Fibroblast of lung (primary cell): ENCODE results near the gene PRKCQ. TPM values are rescaled to one million over a fixed set of nuclear protein-coding genes. Genes with fewer than 3 reads are reported as not detected.
"Not testable (repeated sequence)": the region's sequence is repeated elsewhere in the genome, so short reads cannot be mapped to it uniquely, and the experiment has no call there.

Experiments
- DNase-seq, 2 donors: peaks; one replicate each; pipeline versions ENCODE4 v3.0.0 to v3.0.0-alpha.2; 2010; ENCODE audit warnings: low read depth in 2 of 2
- H2AFZ ChIP-seq: 2 replicates; pipeline ENCODE4 v1.5.1; 2012; ENCODE audit warnings: low read length, control low read depth, inconsistent platforms
- H3K27ac ChIP-seq: 2 replicates; pipeline ENCODE4 v1.5.1; 2011; ENCODE audit warnings: low read length, control low read depth; ENCODE audit not compliant: insufficient read depth
- H3K27me3 ChIP-seq: 2 replicates; pipeline ENCODE4 v1.5.1; 2011; ENCODE audit warnings: mild to moderate bottlenecking, low read length; ENCODE audit not compliant: control insufficient read depth, insufficient read depth
- H3K36me3 ChIP-seq: 2 replicates; pipeline ENCODE4 v1.5.1; 2011; ENCODE audit warnings: low read length; ENCODE audit not compliant: control insufficient read depth, insufficient read depth
- H3K4me1 ChIP-seq: 2 replicates; pipeline ENCODE4 v1.5.1; 2011; ENCODE audit warnings: low read length; ENCODE audit not compliant: control insufficient read depth, insufficient read depth; ENCODE audit errors: extremely low read depth
- H3K4me2 ChIP-seq: 2 replicates; pipeline ENCODE4 v1.5.1; 2011; ENCODE audit warnings: low read length, control low read depth; ENCODE audit not compliant: insufficient read depth; ENCODE audit errors: extremely low read depth
- H3K4me3 ChIP-seq, 4 experiments: fragments of 200-600 bp in 1 of 4; sonication (generic) in 1 of 4; replicated peaks in 1 of 4; 2 replicates each; pipeline ENCODE4 v1.5.1; 2011 to 2016; ENCODE audit warnings: low read length in 4 of 4, low read depth in 3 of 4, mild to moderate bottlenecking in 3 of 4, control low read depth in 2 of 4, inconsistent platforms in 1 of 4, mixed read lengths in 1 of 4; ENCODE audit not compliant: insufficient read depth in 1 of 4; ENCODE audit errors: control extremely low read depth in 1 of 4
- H3K79me2 ChIP-seq: 2 replicates; pipeline ENCODE4 v1.5.1; 2012; ENCODE audit warnings: mild to moderate bottlenecking, low read length, inconsistent platforms; ENCODE audit not compliant: control insufficient read depth, insufficient read depth
- H3K9ac ChIP-seq: 2 replicates; pipeline ENCODE4 v1.5.1; 2011; ENCODE audit warnings: mild to moderate bottlenecking, low read length, control low read depth; ENCODE audit not compliant: insufficient read depth
- H3K9me3 ChIP-seq: 2 replicates; pipeline ENCODE4 v1.5.1; 2012; ENCODE audit warnings: low read depth, low read length; ENCODE audit not compliant: control insufficient read depth, insufficient read depth
- H4K20me1 ChIP-seq: 2 replicates; pipeline ENCODE4 v1.5.1; 2011; ENCODE audit warnings: low read length; ENCODE audit not compliant: control insufficient read depth, insufficient read depth; ENCODE audit errors: extremely low read depth
- CTCF ChIP-seq, 2 donors: IDR thresholded peaks in 1 of 2; conservative IDR thresholded peaks in 1 of 2; 1 replicate in 1 of 2; 2 replicates in 1 of 2; pipeline ENCODE4 v1.5.1; 2011 to 2012; ENCODE audit warnings: low read length in 2 of 2, control low read depth in 1 of 2, inconsistent platforms in 1 of 2, low read depth in 1 of 2, mild to moderate bottlenecking in 1 of 2
- EZH2 ChIP-seq: IDR thresholded peaks from 2 replicates; pipeline ENCODE4 v1.5.1; 2012; ENCODE audit warnings: low read length, control low read depth, mild to moderate bottlenecking; ENCODE audit errors: missing control alignments
- polyA plus RNA-seq, 2 donors: library from polyadenylated mRNA; depleted of rRNA in 1 of 2; stranded (reverse) in 1 of 2; unstranded in 1 of 2; fragments of >200 nt; gene quantifications; 2 replicates each; pipeline ENCODE4 v1.2.1, GENCODE V29; 2011 to 2012; ENCODE audit warnings: missing spikeins in 1 of 2
- total RNA-seq: library from RNA; depleted of rRNA; stranded (reverse); fragments of >200 nt; gene quantifications from 2 replicates; pipeline ENCODE4 v1.2.1, GENCODE V29; 2014

PRKCQ gene
- total and polyA plus RNA-seq, 2 donors (not counting 1 experiment from before 2014, with no cell fraction given): under 0.01 to 0.01 TPM

- TF ChIP-seq EZH2: no peak
- no peak for TF ChIP-seq CTCF (conservative IDR thresholded peaks at IDR 0.05 in 1 of 2, IDR thresholded peaks at IDR 0.05 in 1 of 2; ENCODE audit: low read depth in 1 of 2, low read length in 2 of 2)
- Histone ChIP-seq H2AFZ (no peak overlapping the region), H4K20me1 (no peaks in the 10 kb centered on the region), H3K79me2 (no peaks in the 10 kb centered on the region), H3K4me3 (no peak overlapping the region), H3K27ac (no peak overlapping the region), H3K27me3 (no peaks in the 10 kb centered on the region), H3K36me3 (no peaks in the 10 kb centered on the region), H3K9ac (no peak overlapping the region), H3K9me3 (no peaks in the 10 kb centered on the region), H3K4me2 (no peak overlapping the region), H3K4me1 (no peaks in the 10 kb centered on the region)
- DNase-seq: no peak
Observed at GRCh38 chr10:6473430-6473829, 106.6 kb downstream of the PRKCQ start.

GRCh38 chr10:6472710-6473005 lies 107.4 kb downstream of the PRKCQ start:
- H3K9ac ChIP-seq, H3K27me3 ChIP-seq, H4K20me1 ChIP-seq, H3K79me2 ChIP-seq, H3K4me2 ChIP-seq, H3K27ac ChIP-seq, H2AFZ ChIP-seq, H3K4me1 ChIP-seq, H3K9me3 ChIP-seq, DNase-seq, H3K4me3 ChIP-seq, H3K36me3 ChIP-seq: not testable (repeated sequence)

GRCh38 chr10:6470894-6471618 lies 109.0 kb downstream of the PRKCQ start:
- Histone ChIP-seq H3K4me3 (no peak overlapping the region), H3K36me3 (no peaks in the 10 kb centered on the region), H3K27ac (no peak overlapping the region), H3K4me1 (no peaks in the 10 kb centered on the region), H3K4me2 (no peak overlapping the region), H3K27me3 (no peaks in the 10 kb centered on the region), H3K9ac (no peak overlapping the region), H2AFZ (no peak overlapping the region), H3K79me2 (no peaks in the 10 kb centered on the region), H3K9me3 (no peaks in the 10 kb centered on the region), H4K20me1 (no peaks in the 10 kb centered on the region)
- no peak for DNase-seq
- no peak for TF ChIP-seq CTCF (conservative IDR thresholded peaks at IDR 0.05 in 1 of 2, IDR thresholded peaks at IDR 0.05 in 1 of 2; ENCODE audit: low read depth in 1 of 2, low read length in 2 of 2)
- no peak for TF ChIP-seq EZH2
